ENCODE results near the gene CAMKK1. TPM values are rescaled to one million over a fixed set of nuclear protein-coding genes. Genes with fewer than 3 reads are reported as not detected.
A peak's percentile ranks its signal among the peaks of the same experiment; 100 is the strongest.

CAMKK1 gene
- total and polyA plus RNA-seq, 2 experiments from 2014 or later: 4.3 to 7.1 TPM

DNA sequence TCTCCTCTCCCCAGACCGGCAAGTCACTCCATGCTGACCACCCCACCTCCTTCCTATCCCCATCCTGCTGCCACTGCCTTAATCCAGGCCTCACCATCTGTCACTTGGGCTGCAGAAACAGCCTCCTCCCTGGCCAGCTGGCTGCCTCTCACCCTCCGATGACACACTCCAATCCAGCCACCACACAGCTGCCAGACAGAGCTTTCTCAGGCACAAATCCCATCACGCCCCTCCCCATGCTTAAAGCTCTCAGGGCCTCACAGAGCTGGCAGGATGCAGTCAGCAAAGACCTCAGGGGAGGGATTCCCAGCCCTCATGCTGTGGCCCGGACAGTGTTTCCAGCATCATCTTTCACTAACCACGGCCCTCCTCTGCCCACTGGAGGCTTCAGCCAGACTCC is 13.7 kb downstream of the CAMKK1 start:
- Mint-ChIP-seq H3K36me3 (ENCODE audit: low read depth) (peaks cover 18% of the 10 kb centered on the region), H3K4me1 (no peaks in the 10 kb centered on the region; the same call in 2 of the 3 replicates), H3K27ac (peak overlapping the region; percentile 73; the same call in 1 of the 2 replicates), H3K27me3 (ENCODE audit: insufficient read depth, low read depth, poor library complexity) (peaks cover 10% of the 10 kb centered on the region), H3K4me3 (no peak overlapping the region), H3K9me3 (no peaks in the 10 kb centered on the region)
- H3K4me3 ChIP-seq: no peak overlapping the region
- ATAC-seq (no peak), DNase-seq (ENCODE audit: low spot score) (no peak)
- H3K27me3 ChIP-seq (ENCODE audit: insufficient read depth): no peaks in the 10 kb centered on the region
- 0 out of 2 replicates have a peak, but pooled peaks cover 3% of the 10 kb centered on the region for H3K36me3 ChIP-seq (ENCODE audit: insufficient read depth)
- H3K4me1 ChIP-seq (ENCODE audit: insufficient read depth): no peaks in the 10 kb centered on the region
- H2AFZ ChIP-seq: no peak overlapping the region
- no peaks in the 10 kb centered on the region for H3F3A ChIP-seq (replicated peaks; ENCODE audit: low read depth)
- H3K4me2 ChIP-seq: no peak overlapping the region
- no peak overlapping the region for H3K27ac ChIP-seq (ENCODE audit: low read depth)
- H4K20me1 ChIP-seq (replicated peaks; ENCODE audit: insufficient read depth): no peaks in the 10 kb centered on the region; the same call in 1 of the 2 replicates
- no peaks in the 10 kb centered on the region for H3K79me2 ChIP-seq (replicated peaks; ENCODE audit: insufficient read depth)
- TF ChIP-seq CREB1 (CRISPR knock-in tag; IDR thresholded peaks at IDR 0.05; ENCODE audit: low read depth): no peak
- TF ChIP-seq EZH2 (IDR thresholded peaks at IDR 0.05; ENCODE audit: low read depth, unreplicated experiment): no peak
- no peak for TF ChIP-seq ZNF331 (CRISPR knock-in tag; IDR thresholded peaks at IDR 0.05; ENCODE audit: low read depth)
- TF ChIP-seq, protein P1, sequence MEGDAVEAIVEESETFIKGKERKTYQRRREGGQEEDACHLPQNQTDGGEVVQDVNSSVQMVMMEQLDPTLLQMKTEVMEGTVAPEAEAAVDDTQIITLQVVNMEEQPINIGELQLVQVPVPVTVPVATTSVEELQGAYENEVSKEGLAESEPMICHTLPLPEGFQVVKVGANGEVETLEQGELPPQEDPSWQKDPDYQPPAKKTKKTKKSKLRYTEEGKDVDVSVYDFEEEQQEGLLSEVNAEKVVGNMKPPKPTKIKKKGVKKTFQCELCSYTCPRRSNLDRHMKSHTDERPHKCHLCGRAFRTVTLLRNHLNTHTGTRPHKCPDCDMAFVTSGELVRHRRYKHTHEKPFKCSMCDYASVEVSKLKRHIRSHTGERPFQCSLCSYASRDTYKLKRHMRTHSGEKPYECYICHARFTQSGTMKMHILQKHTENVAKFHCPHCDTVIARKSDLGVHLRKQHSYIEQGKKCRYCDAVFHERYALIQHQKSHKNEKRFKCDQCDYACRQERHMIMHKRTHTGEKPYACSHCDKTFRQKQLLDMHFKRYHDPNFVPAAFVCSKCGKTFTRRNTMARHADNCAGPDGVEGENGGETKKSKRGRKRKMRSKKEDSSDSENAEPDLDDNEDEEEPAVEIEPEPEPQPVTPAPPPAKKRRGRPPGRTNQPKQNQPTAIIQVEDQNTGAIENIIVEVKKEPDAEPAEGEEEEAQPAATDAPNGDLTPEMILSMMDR (conservative IDR thresholded peaks at IDR 0.05; ENCODE audit: low read depth in 2 of 2): no peak
- no peak for TF ChIP-seq ZNF114 (CRISPR knock-in tag; IDR thresholded peaks at IDR 0.05)
- TF ChIP-seq, protein P2, sequence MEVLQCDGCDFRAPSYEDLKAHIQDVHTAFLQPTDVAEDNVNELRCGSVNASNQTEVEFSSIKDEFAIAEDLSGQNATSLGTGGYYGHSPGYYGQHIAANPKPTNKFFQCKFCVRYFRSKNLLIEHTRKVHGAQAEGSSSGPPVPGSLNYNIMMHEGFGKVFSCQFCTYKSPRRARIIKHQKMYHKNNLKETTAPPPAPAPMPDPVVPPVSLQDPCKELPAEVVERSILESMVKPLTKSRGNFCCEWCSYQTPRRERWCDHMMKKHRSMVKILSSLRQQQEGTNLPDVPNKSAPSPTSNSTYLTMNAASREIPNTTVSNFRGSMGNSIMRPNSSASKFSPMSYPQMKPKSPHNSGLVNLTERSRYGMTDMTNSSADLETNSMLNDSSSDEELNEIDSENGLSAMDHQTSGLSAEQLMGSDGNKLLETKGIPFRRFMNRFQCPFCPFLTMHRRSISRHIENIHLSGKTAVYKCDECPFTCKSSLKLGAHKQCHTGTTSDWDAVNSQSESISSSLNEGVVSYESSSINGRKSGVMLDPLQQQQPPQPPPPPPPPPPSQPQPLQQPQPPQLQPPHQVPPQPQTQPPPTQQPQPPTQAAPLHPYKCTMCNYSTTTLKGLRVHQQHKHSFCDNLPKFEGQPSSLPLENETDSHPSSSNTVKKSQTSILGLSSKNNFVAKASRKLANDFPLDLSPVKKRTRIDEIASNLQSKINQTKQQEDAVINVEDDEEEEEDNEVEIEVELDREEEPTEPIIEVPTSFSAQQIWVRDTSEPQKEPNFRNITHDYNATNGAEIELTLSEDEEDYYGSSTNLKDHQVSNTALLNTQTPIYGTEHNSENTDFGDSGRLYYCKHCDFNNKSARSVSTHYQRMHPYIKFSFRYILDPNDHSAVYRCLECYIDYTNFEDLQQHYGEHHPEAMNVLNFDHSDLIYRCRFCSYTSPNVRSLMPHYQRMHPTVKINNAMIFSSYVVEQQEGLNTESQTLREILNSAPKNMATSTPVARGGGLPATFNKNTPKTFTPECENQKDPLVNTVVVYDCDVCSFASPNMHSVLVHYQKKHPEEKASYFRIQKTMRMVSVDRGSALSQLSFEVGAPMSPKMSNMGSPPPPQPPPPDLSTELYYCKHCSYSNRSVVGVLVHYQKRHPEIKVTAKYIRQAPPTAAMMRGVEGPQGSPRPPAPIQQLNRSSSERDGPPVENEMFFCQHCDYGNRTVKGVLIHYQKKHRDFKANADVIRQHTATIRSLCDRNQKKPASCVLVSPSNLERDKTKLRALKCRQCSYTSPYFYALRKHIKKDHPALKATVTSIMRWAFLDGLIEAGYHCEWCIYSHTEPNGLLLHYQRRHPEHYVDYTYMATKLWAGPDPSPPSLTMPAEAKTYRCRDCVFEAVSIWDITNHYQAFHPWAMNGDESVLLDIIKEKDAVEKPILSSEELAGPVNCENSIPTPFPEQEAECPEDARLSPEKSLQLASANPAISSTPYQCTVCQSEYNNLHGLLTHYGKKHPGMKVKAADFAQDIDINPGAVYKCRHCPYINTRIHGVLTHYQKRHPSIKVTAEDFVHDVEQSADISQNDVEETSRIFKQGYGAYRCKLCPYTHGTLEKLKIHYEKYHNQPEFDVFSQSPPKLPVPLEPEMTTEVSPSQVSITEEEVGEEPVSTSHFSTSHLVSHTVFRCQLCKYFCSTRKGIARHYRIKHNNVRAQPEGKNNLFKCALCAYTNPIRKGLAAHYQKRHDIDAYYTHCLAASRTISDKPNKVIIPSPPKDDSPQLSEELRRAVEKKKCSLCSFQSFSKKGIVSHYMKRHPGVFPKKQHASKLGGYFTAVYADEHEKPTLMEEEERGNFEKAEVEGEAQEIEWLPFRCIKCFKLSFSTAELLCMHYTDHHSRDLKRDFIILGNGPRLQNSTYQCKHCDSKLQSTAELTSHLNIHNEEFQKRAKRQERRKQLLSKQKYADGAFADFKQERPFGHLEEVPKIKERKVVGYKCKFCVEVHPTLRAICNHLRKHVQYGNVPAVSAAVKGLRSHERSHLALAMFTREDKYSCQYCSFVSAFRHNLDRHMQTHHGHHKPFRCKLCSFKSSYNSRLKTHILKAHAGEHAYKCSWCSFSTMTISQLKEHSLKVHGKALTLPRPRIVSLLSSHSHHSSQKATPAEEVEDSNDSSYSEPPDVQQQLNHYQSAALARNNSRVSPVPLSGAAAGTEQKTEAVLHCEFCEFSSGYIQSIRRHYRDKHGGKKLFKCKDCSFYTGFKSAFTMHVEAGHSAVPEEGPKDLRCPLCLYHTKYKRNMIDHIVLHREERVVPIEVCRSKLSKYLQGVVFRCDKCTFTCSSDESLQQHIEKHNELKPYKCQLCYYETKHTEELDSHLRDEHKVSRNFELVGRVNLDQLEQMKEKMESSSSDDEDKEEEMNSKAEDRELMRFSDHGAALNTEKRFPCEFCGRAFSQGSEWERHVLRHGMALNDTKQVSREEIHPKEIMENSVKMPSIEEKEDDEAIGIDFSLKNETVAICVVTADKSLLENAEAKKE (CRISPR knock-in tag; IDR thresholded peaks at IDR 0.05): no peak
- no peaks in the 10 kb centered on the region for H3K9me2 ChIP-seq (ENCODE audit: insufficient read depth)

Data from GM23338 (cell line).